GM21447 (cell line): ENCODE results near the gene ST6GALNAC1.

Source experiments
- ATAC-seq: cut with Tn5 transposase; IDR thresholded peaks from one replicate; pipeline ENCODE4 v1.9.1; 2021; ENCODE audit not compliant: unreplicated experiment

ST6GALNAC1 gene

GRCh38 chr17:76643553-76644148 lies at the start of gene ST6GALNAC1:
TSS of gene ST6GALNAC1 (minus strand) at chr17:76643757. CDS start at chr17:76643638, 119 bp downstream.
- ATAC-seq = no peak

GRCh38 chr17:76691379-76692191 lies 48.0 kb upstream of the ST6GALNAC1 start:
- ATAC-seq = no peak

GRCh38 chr17:76690596-76691280 lies 47.2 kb upstream of the ST6GALNAC1 start:
- no peak for ATAC-seq

- no peak for ATAC-seq
Observed at GRCh38 chr17:76689859-76690258, 46.3 kb upstream of the ST6GALNAC1 start.

- ATAC-seq = no peak
Observed at GRCh38 chr17:76688165-76688622, 44.6 kb upstream of the ST6GALNAC1 start.

- no peak for ATAC-seq
Observed at GRCh38 chr17:76687298-76688164, 44.0 kb upstream of the ST6GALNAC1 start.

- no peak for ATAC-seq
Observed at GRCh38 chr17:76686538-76687297, 43.2 kb upstream of the ST6GALNAC1 start.

- no peak for ATAC-seq
Observed at GRCh38 chr17:76685846-76686245, 42.3 kb upstream of the ST6GALNAC1 start.

- ATAC-seq = no peak
Observed at GRCh38 chr17:76685366-76685765, 41.8 kb upstream of the ST6GALNAC1 start.

GRCh38 chr17:76684756-76685155 lies 41.2 kb upstream of the ST6GALNAC1 start:
- no peak for ATAC-seq

- no peak for ATAC-seq
Observed at GRCh38 chr17:76683921-76684745, 40.6 kb upstream of the ST6GALNAC1 start.

- ATAC-seq = no peak
Observed at GRCh38 chr17:76683011-76683755, 39.6 kb upstream of the ST6GALNAC1 start.

- ATAC-seq = no peak
Observed at GRCh38 chr17:76682296-76682695, 38.7 kb upstream of the ST6GALNAC1 start.

- no peak for ATAC-seq
Observed at GRCh38 chr17:76681222-76682137, 37.9 kb upstream of the ST6GALNAC1 start.

GRCh38 chr17:76679239-76679638 lies 35.7 kb upstream of the ST6GALNAC1 start:
- ATAC-seq = no peak

GRCh38 chr17:76678330-76678729 lies 34.8 kb upstream of the ST6GALNAC1 start:
- ATAC-seq = no peak

GRCh38 chr17:76677406-76677805 lies 33.8 kb upstream of the ST6GALNAC1 start:
- ATAC-seq = no peak
